Mucosa of descending colon (tissue), 3 donors: ENCODE results near the gene FURIN. TPM values are rescaled to one million over a fixed set of nuclear protein-coding genes. Genes with fewer than 3 reads are reported as not detected.

ENCODE experiments used
- ATAC-seq: fragments of 200-7000 bp; cut with Tn5 transposase; one replicate; pipeline ENCODE4 v1.9.1; 2020; ENCODE audit warnings: mild to moderate bottlenecking, moderate library complexity
- DNase-seq, 3 donors: peaks; one replicate each; pipeline ENCODE4 v3.0.0-alpha.2; 2020
- H3K36me3 ChIP-seq: fragments of 200-600 bp; one replicate; pipeline ENCODE4 v1.8.0; 2021; ENCODE audit warnings: low read depth, mild to moderate bottlenecking
- H3K4me1 ChIP-seq: fragments of 200-600 bp; one replicate; pipeline ENCODE4 v1.8.0; 2021; ENCODE audit warnings: low read depth, mild to moderate bottlenecking
- H3K4me3 ChIP-seq: fragments of 200-600 bp; one replicate; pipeline ENCODE4 v1.8.0; 2021; ENCODE audit warnings: mild to moderate bottlenecking
- H3K9me3 ChIP-seq: fragments of 200-600 bp; one replicate; pipeline ENCODE4 v1.8.0; 2021; ENCODE audit warnings: mild to moderate bottlenecking
- CTCF ChIP-seq: fragments of 200-600 bp; IDR thresholded peaks from one replicate; pipeline ENCODE4 v1.8.0; 2022; ENCODE audit warnings: antibody characterized with exemption, mild to moderate bottlenecking
- intact Hi-C, 2 donors: fragments of 100-400 bp; cut with DNase I in 1 of 2; cut with micrococcal nuclease in 1 of 2; formaldehyde crosslinking; loops; one replicate each; pipeline versions ENCODE4 v1.11.0 to v1.11.1; 2022; cut with DNase I, micrococcal nuclease
- total RNA-seq, 3 donors: library from RNA; stranded (reverse); fragmentation: NEBNext Ultra II Directional in 2 of 3; extraction: Animal tissue kit (Norgen Biotek cat#: 25700) in 2 of 3; gene quantifications; one replicate each; pipeline versions ENCODE4 v1.2.1 to v1.2.4, GENCODE V29; 2021 to 2023
- donor health status: DM: no; HTN: no; CAD: no; lungs with moderate emphysema.
- donor health status: DM: no; HTN: no; CAD: no.
- donor health status: DM: no; HTN: yes; CAD: no.

Gene FURIN
- total RNA-seq, 3 donors from 2014 or later: 65.9 to 83.4 (median 67.4) TPM

- Histone ChIP-seq H3K4me3 (peak within 1 kb of the TSS; percentile 70), H3K4me1 (peaks cover 19% of the 10 kb centered on the region), H3K36me3 (no peaks in the 10 kb centered on the region), H3K9me3 (no peaks in the 10 kb centered on the region)
- ATAC-seq (peak; percentile 80), DNase-seq (peak; percentile 83 to 86 (median 84))
- intact Hi-C loops: no loop called here
- TF ChIP-seq CTCF: no peak
Observed at GRCh38 chr15:90902840-90903732, 34.7 kb downstream of the FURIN start, which contains the start of gene MAN2A2. Gene MAN2A2 (plus strand): TSS chr15:90903302. CDS start chr15:90904208, 906 bp downstream.

GRCh38 chr15:90903733-90904536 is 35.5 kb downstream of the FURIN start:
- ATAC-seq: peak; percentile 37

GRCh38 chr15:90904746-90905145 is 36.4 kb downstream of the FURIN start:
- Histone ChIP-seq H3K9me3 (no peaks in the 10 kb centered on the region), H3K4me1 (peaks cover 19% of the 10 kb centered on the region), H3K4me3 (no peak overlapping the region), H3K36me3 (no peaks in the 10 kb centered on the region)
- DNase-seq (peak in 1 of 3 donors; percentile 9), ATAC-seq (no peak)
- intact Hi-C loops: no loop called here
- no peak for TF ChIP-seq CTCF

More at GRCh38 chr15:90903733-90904536, 35.5 kb downstream of the FURIN start:
- no peak for TF ChIP-seq CTCF
- intact Hi-C loops: no loop called here
- no peaks in the 10 kb centered on the region for H3K36me3 ChIP-seq
- H3K4me1 ChIP-seq: peaks cover 19% of the 10 kb centered on the region
- no peak overlapping the region for H3K4me3 ChIP-seq
- H3K9me3 ChIP-seq: no peaks in the 10 kb centered on the region
- DNase-seq: peak; percentile 42 to 54 (median 48)

- DNase-seq: peak in 2 of 3 donors; percentile 24 to 47
- TF ChIP-seq CTCF: no peak
- Histone ChIP-seq H3K9me3 (no peaks in the 10 kb centered on the region), H3K4me3 (no peak overlapping the region), H3K4me1 (peaks cover 19% of the 10 kb centered on the region), H3K36me3 (no peaks in the 10 kb centered on the region)
- intact Hi-C loops: no loop called here
- ATAC-seq: no peak
Observed at GRCh38 chr15:90905306-90906180, 37.2 kb downstream of the FURIN start.
